ENCODE data around the gene RNF25.

GRCh38 chr2:218642786-218643185 is 29.0 kb downstream of the RNF25 start:
- TF ChIP-seq CTCF (IDR thresholded peaks at IDR 0.05; ENCODE audit: insufficient read depth, low read depth, low read length) (no peak), EZH2 (IDR thresholded peaks at IDR 0.05; ENCODE audit: insufficient read depth, low read length) (no peak)
